ENCODE measurements around the gene TCEAL2. TPM values are rescaled to one million over a fixed set of nuclear protein-coding genes. Genes with fewer than 3 reads are reported as not detected.

Gene TCEAL2
- total RNA-seq, 1 experiment from 2014 or later, result not detected

Other genes starting within 250 kb of the TCEAL2 start
- not detected in 2 replicates for gene ZMAT1, start 193.7 kb upstream of the TCEAL2 start, total RNA-seq (2014; rRNA removed; shearing (Covaris generic); ENCODE audit: low replicate concordance)
- gene TCEAL6, start 16.8 kb downstream of the TCEAL2 start, total RNA-seq (2014; rRNA removed; shearing (Covaris generic); ENCODE audit: low replicate concordance), result not detected in 2 replicates
- gene BEX5, start 30.3 kb downstream of the TCEAL2 start, total RNA-seq (2014; rRNA removed; shearing (Covaris generic); ENCODE audit: low replicate concordance), result not detected in 2 replicates
- gene TCP11X1, start 89.6 kb downstream of the TCEAL2 start, total RNA-seq (2014; rRNA removed; shearing (Covaris generic); ENCODE audit: low replicate concordance), result not detected in 2 replicates
- not detected in 2 replicates for gene NXF2, start 121.5 kb downstream of the TCEAL2 start, total RNA-seq (2014; rRNA removed; shearing (Covaris generic); ENCODE audit: low replicate concordance)

Measured in MG63 (cell line).